Activated T-helper 1 cell treated with Interleukin-2 at 50 U/mL for 16 hours (primary cell): Measurements from ENCODE around the gene LARGE1.

ENCODE experiments used
- DNase-seq: peaks from one replicate; pipeline ENCODE4 v3.0.0-alpha.2; 2020; ENCODE audit warnings: low read depth

Gene LARGE1

DNA sequence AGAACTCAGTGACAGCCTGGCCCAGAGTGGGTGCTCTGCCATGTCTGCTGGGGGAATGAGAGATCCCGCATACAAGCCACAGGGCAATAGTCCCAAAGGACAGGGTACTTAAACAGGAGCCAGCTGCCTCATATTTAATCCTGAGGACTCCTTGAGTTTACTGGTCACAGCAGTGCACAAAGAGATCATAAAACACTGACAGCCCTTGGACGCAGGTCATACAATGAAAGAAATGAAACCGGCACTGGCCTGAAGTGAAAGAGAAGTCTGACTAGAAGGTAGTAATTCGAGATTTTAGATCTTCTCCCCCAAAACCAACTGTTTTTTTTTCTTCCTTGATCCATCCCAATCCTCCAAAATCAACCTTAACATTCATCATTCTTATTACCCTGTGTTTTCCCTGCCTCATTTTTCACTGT, 562.3 kb downstream of the LARGE1 start:
- no peak for DNase-seq

GRCh38 chr22:33354928-33355327, 565.3 kb downstream of the LARGE1 start:
- no peak for DNase-seq

DNA sequence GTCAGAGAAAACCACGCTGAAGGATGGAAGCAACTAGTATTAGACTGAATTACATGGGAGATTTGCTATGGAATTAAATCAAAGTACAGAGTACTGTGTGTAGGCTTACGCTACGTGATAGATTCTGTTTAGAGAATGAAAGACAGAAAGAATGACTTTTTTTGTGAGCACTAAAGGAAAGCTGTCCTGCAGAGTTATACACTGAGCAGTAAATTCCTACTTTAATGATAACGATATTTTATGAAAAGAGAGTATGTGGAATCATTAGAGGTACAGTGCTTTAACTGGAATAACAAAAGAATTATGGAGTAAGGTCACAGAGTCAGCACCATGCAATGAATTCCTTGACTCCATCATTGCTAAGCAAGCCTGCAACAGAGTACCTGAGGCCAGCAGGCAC, 566.8 kb downstream of the LARGE1 start:
- DNase-seq = no peak

GRCh38 chr22:33352768-33353167, 567.5 kb downstream of the LARGE1 start:
- DNase-seq = no peak

GRCh38 chr22:33350961-33351360, 569.3 kb downstream of the LARGE1 start:
- DNase-seq = no peak

DNA sequence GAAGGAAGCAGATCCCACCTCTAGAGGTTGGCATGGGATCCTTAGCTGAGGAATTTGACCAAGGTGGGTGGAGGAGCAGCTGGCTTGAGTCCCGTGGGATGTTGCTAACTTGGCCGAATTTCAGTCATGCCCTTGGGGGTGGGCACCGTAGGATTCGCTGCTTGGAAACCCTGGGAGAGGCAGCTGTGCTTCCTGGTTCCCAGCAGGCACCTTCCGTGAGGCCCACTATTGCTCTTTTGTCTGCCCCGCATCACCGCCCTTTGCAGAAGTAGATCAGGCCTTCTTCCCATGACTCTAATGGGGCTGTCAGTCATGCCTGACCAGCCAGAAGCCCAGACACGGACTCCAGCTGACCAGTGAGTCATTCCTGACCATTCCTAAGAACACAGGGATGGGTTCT, 569.8 kb downstream of the LARGE1 start:
- DNase-seq = no peak

DNA sequence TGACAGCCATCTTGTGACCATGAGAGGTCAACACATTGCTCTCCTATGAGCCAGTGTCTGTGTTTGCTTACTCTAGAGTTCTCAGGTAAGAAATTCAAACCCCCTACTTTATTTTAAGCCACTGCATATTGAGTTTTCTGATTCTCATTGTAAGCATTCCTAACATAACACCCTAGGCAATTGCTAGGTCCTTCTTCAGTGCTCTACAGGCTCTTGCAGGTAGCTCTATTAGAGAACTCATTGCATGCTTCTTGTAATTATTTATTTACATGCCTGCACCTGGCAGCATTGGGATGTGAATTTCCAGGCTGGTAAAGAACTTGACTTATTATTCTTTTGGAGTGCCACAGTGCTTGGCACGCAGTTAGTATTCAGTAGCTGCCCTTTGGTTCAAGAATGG, 573.3 kb downstream of the LARGE1 start:
- no peak for DNase-seq

- no peak for DNase-seq
Observed at GRCh38 chr22:33341611-33342010, 578.7 kb downstream of the LARGE1 start.

GRCh38 chr22:33337524-33337923, 582.8 kb downstream of the LARGE1 start:
- no peak for DNase-seq

DNA sequence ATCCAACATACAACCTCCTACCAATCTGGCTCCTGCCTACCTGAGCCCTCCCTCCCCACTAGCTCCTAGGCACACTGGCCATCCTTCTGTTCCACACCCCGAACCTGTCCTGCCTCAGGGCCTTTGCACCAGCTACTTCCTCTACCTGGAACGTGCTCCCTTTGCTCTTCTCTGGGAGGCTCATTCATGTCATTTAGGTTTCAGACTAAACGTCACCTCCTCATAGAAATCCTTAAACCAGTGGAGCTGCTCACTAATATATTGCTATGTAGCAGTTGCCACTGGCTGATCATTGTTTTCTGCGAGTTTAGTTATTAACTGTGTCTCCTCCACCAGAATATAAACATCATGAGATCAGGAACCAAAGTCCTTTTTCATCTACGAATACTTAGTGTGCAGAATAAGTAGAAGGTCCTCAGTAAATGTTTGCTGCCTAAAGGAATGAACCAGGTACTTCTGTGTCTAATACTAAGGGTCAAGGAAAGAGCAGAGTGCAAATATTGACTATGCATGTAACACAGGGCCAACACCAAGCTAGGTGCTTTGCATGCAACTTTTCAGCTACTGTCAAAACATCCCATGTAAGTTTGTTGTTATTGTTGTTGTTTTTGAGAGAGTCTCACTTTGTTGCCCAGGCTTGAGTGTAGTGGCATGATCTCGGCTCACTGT, 584.5 kb downstream of the LARGE1 start:
- no peak for DNase-seq

DNA sequence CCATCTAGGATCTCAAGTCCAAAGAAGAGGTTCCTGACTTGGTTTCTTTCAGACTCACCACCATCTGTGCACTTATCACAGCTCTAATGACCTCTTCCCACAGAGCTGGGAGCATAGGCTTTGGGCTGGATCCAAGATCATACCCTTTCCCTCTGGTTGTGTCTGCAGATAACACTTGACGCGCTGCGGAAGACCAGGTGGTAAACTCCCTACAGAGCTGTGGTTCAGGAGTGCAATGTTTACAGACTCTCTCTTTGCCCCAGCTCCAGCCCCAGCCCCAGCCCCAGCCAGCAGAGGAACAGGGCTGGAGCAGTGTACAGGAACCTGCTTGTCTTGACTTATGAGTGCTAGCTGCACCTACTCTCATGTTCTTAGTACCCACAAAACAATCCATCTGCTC, 587.7 kb downstream of the LARGE1 start:
- DNase-seq = no peak

GRCh38 chr22:33331017-33331416, 589.3 kb downstream of the LARGE1 start:
- no peak for DNase-seq

- no peak for DNase-seq
Observed at GRCh38 chr22:33330534-33330933, 589.7 kb downstream of the LARGE1 start.

DNA sequence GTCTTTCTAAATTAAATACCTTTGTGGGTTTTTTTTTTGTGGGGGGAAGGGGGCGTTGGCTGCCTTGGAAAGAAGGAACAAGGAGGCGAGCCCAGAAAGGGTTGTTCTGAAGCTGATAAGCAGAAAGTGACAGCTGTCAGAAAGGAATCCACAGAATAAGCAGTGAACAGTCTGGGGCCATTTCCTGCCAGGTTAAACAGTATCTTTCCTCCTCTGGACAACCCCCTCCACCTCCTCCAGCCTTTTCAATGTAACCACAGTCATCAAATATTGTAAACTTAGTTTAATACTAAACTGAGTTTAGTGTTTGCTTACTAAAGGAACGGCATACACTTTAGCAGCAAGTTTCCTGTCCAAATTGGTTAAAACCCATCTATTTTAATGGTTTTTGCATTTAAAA, 590.9 kb downstream of the LARGE1 start:
- DNase-seq = no peak

GRCh38 chr22:33328789-33329296, 591.4 kb downstream of the LARGE1 start:
- no peak for DNase-seq

DNA sequence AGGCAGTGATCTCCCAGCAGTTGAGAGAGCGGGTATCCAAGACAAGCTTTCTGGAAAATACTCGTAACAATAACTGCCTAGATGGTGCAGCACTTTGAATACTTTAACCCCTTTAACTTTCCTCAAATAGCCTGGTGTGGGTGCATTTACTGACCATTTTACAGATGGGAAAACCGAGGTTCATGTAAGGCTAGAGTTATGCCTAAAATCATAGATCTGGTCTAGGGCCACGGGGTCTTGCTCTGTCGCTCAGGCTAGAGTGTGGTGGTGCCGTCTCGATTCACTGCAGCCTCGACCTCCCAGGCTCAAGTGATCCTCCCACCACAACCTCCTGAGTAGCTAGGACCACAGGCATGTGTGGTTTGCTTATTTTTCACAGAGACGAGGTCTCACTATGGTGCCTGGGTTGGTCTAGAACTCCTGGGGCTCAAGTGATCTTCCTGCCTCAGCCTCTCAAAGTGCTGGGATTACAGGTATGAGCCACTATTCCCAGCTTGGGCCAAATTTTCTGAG, 592.9 kb downstream of the LARGE1 start:
- no peak for DNase-seq

GRCh38 chr22:33326540-33327295, 593.6 kb downstream of the LARGE1 start:
- DNase-seq = no peak

GRCh38 chr22:33325232-33326004, 594.9 kb downstream of the LARGE1 start:
- no peak for DNase-seq

DNA sequence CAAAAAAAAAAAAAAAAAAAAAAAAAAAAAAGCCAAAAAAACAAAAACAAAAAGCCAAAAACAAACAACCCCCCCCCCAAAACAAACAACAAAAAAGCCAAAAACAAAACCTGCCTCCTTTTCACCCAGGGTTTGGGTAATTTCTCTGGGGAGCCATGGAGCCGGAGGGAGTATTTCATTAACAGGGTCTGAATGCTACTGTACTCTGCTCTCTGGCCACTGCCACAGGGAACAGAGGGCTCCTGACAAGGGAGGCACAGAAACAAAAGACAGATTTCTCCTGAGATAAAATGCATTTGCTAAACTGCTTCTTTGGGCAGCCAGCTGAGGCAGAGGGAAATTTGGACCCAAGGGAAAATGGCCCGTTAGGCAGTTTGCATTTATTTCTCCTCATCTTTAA, 596.0 kb downstream of the LARGE1 start:
- DNase-seq = no peak

GRCh38 chr22:33321466-33321865, 598.8 kb downstream of the LARGE1 start:
- DNase-seq = no peak

- no peak for DNase-seq
Observed at GRCh38 chr22:33315954-33316353, 604.3 kb downstream of the LARGE1 start.

GRCh38 chr22:33315117-33315516, 605.2 kb downstream of the LARGE1 start:
- no peak for DNase-seq

- no peak for DNase-seq
Observed at GRCh38 chr22:33314316-33314715, 606.0 kb downstream of the LARGE1 start.
